GM19239 (cell line): ENCODE measurements around the gene AKT2.

Experiments used
- DNase-seq: peaks from one replicate; pipeline ENCODE4 v3.0.0; 2011; ENCODE audit warnings: low spot score; ENCODE audit not compliant: insufficient read length
- FAIRE-seq: peaks from 2 replicates; lab custom pipeline; 2011; peaks lifted over from hg19 to GRCh38; lab: Jason Lieb, UNC

The AKT2 gene

GRCh38 chr19:40277356-40278059 lies 7.6 kb downstream of the AKT2 start:
- FAIRE-seq (no peak), DNase-seq (no peak)

GRCh38 chr19:40274585-40275544 lies 10.3 kb downstream of the AKT2 start:
- DNase-seq (peak; percentile 53), FAIRE-seq (peak; percentile 21)

- FAIRE-seq (no peak), DNase-seq (no peak)
These were observed 11.4 kb downstream of the AKT2 start for GRCh38 chr19:40273469-40274360.

GRCh38 chr19:40272261-40272660 lies 12.9 kb downstream of the AKT2 start:
- no peak for FAIRE-seq
- DNase-seq: no peak

GRCh38 chr19:40271706-40272105 lies 13.4 kb downstream of the AKT2 start:
- FAIRE-seq (no peak), DNase-seq (no peak)

- no peak for FAIRE-seq
- DNase-seq: no peak
These were observed 14.6 kb downstream of the AKT2 start for GRCh38 chr19:40270362-40271089.

- no peak for FAIRE-seq
- DNase-seq: no peak
These were observed 15.8 kb downstream of the AKT2 start for GRCh38 chr19:40269216-40269940.

- DNase-seq (no peak), FAIRE-seq (no peak)
These were observed 17.5 kb downstream of the AKT2 start for GRCh38 chr19:40267601-40267997.

GRCh38 chr19:40266912-40267600 lies 18.1 kb downstream of the AKT2 start:
- no peak for FAIRE-seq

GRCh38 chr19:40266119-40266518 lies 19.0 kb downstream of the AKT2 start:
- FAIRE-seq (no peak), DNase-seq (no peak)

More at GRCh38 chr19:40266912-40267600, 18.1 kb downstream of the AKT2 start:
- no peak for DNase-seq

GRCh38 chr19:40265763-40266099 lies 19.4 kb downstream of the AKT2 start:
- no peak for FAIRE-seq
- no peak for DNase-seq

GRCh38 chr19:40265055-40265762 lies 19.9 kb downstream of the AKT2 start:
- FAIRE-seq (no peak), DNase-seq (no peak)

GRCh38 chr19:40264314-40265054 lies 20.7 kb downstream of the AKT2 start:
- no peak for DNase-seq
- no peak for FAIRE-seq

- FAIRE-seq: no peak
- DNase-seq: no peak
These were observed 21.5 kb downstream of the AKT2 start for GRCh38 chr19:40263440-40264313.

GRCh38 chr19:40262422-40262821 lies 22.7 kb downstream of the AKT2 start:
- FAIRE-seq: no peak

GRCh38 chr19:40261631-40262030 lies 23.5 kb downstream of the AKT2 start:
- FAIRE-seq: no peak
- DNase-seq: no peak

More at GRCh38 chr19:40262422-40262821, 22.7 kb downstream of the AKT2 start:
- no peak for DNase-seq
